ENCODE data around the gene VAC14. TPM values are rescaled to one million over a fixed set of nuclear protein-coding genes. Genes with fewer than 3 reads are reported as not detected.
"Not testable (repeated sequence)": the region's sequence is repeated elsewhere in the genome, so short reads cannot be mapped to it uniquely, and the experiment has no call there.

Gene VAC14
- total and polyA plus RNA-seq, 8 donors, result 14.9 to 90.6 (median 39.3) TPM

- DNase-seq, result no peak
- intact Hi-C loops (cut with DNase I; ENCODE audit: low total_unique reads), result no loop called here
- WGBS, 5 donors, result 92 to 99% (median 96%) methylated on average over 7 to 9 of the region's 9 CpGs
- no peaks in the 10 kb centered on the region for H3K9me3 ChIP-seq
- H3K27me3 ChIP-seq, result no peaks in the 10 kb centered on the region
- peaks cover 0 to 48% (median 43%) of the 10 kb centered on the region in 4 donors for H3K36me3 ChIP-seq
- TF ChIP-seq POLR2AphosphoS5 (IDR thresholded peaks at IDR 0.05) (no peak), CTCF (IDR thresholded peaks at IDR 0.05) (no peak), EP300 (IDR thresholded peaks at IDR 0.05) (no peak), POLR2A (IDR thresholded peaks at IDR 0.05) (no peak)
- peaks cover 44 to 69% (median 56%) of the 10 kb centered on the region in 4 donors for H3K4me1 ChIP-seq
- H3K27ac ChIP-seq, result peak overlapping the region in 1 of 5 donors; percentile 18
- no peak overlapping the region for H3K4me3 ChIP-seq
These were observed 56.6 kb downstream of the VAC14 start for GRCh38 chr16:70744366-70744765.

GRCh38 chr16:70743791-70744190, 57.2 kb downstream of the VAC14 start:
- DNase-seq, result no peak
- H3K27ac ChIP-seq, result peak overlapping the region in 1 of 5 donors; percentile 18

GRCh38 chr16:70742967-70743366, 58.0 kb downstream of the VAC14 start:
- DNase-seq; H3K27ac ChIP-seq; H3K4me3 ChIP-seq; H3K27me3 ChIP-seq; intact Hi-C loops (cut with DNase I; ENCODE audit: low total_unique reads); H3K9me3 ChIP-seq: not testable (repeated sequence)
- Histone ChIP-seq H3K4me1 (peaks cover 40 to 67% (median 55%) of the 10 kb centered on the region in 4 donors), H3K36me3 (peaks cover 0 to 49% (median 43%) of the 10 kb centered on the region in 4 donors)
- 94 to 98% (median 97%) methylated on average over 9 of the region's 9 CpGs for WGBS, 5 donors

More at GRCh38 chr16:70743791-70744190, 57.2 kb downstream of the VAC14 start:
- intact Hi-C loops (cut with DNase I; ENCODE audit: low total_unique reads), result no loop called here
- H3K4me1 ChIP-seq, result peaks cover 40 to 67% (median 55%) of the 10 kb centered on the region in 4 donors
- TF ChIP-seq EP300 (IDR thresholded peaks at IDR 0.05) (no peak), POLR2A (IDR thresholded peaks at IDR 0.05) (no peak), CTCF (IDR thresholded peaks at IDR 0.05) (no peak), POLR2AphosphoS5 (IDR thresholded peaks at IDR 0.05) (no peak)
- 78 to 93% (median 87%) methylated on average over 10 of the region's 10 CpGs for WGBS, 5 donors
- peaks cover 0 to 49% (median 43%) of the 10 kb centered on the region in 4 donors for H3K36me3 ChIP-seq
- no peak overlapping the region for H3K4me3 ChIP-seq
- H3K9me3 ChIP-seq, result no peaks in the 10 kb centered on the region
- H3K27me3 ChIP-seq, result no peaks in the 10 kb centered on the region

- TF ChIP-seq POLR2AphosphoS5 (IDR thresholded peaks at IDR 0.05) (no peak), CTCF (IDR thresholded peaks at IDR 0.05) (no peak), EP300 (IDR thresholded peaks at IDR 0.05) (no peak), POLR2A (IDR thresholded peaks at IDR 0.05) (no peak)
- H3K36me3 ChIP-seq, result peaks cover 0 to 49% (median 43%) of the 10 kb centered on the region in 4 donors
- DNase-seq, result no peak
- H3K27ac ChIP-seq, result peak overlapping the region in 3 of 5 donors; percentile 49 to 64 (median 55)
- H3K4me1 ChIP-seq, result peaks cover 40 to 67% (median 53%) of the 10 kb centered on the region in 4 donors
- WGBS, 5 donors, result 89 to 94% (median 92%) methylated on average over 9 of the region's 9 CpGs
- intact Hi-C loops (cut with DNase I; ENCODE audit: low total_unique reads), result no loop called here
- no peaks in the 10 kb centered on the region for H3K9me3 ChIP-seq
- H3K27me3 ChIP-seq, result no peaks in the 10 kb centered on the region
- no peak overlapping the region for H3K4me3 ChIP-seq
These were observed 59.2 kb downstream of the VAC14 start for GRCh38 chr16:70741783-70742125.

All from stomach (tissue), 9 donors.